AG04449 (cell line): Measurements from ENCODE around the gene WDR54.

Experiments used
- CTCF ChIA-PET: fragments of 350-600 bp; formaldehyde crosslinking; extraction: SDS; loops from one replicate; lab custom pipeline; 2021; ENCODE audit warnings: antibody characterized with exemption; lab: Yijun Ruan, JAX
- POLR2A ChIA-PET: fragments of 400-600, 350-600 bp; formaldehyde crosslinking; extraction: SDS; loops from one replicate; lab custom pipeline; 2020; ENCODE audit warnings: antibody characterized with exemption, inconsistent platforms; lab: Yijun Ruan, JAX
- DNase-seq: peaks from one replicate; pipeline ENCODE4 v3.0.0-alpha.2; 2010; ENCODE audit warnings: low read depth, low spot score
- H3K4me3 ChIP-seq: 2 replicates; pipeline ENCODE4 v1.5.1; 2011; ENCODE audit warnings: low read depth, mild to moderate bottlenecking, control low read depth, low read length
- CTCF ChIP-seq: IDR thresholded peaks from one replicate; pipeline ENCODE4 v1.5.1; 2011; ENCODE audit warnings: mild to moderate bottlenecking, moderate library complexity, low read length, control low read depth, inconsistent platforms; ENCODE audit not compliant: insufficient read depth; ENCODE audit errors: missing control alignments

The WDR54 gene

DNA sequence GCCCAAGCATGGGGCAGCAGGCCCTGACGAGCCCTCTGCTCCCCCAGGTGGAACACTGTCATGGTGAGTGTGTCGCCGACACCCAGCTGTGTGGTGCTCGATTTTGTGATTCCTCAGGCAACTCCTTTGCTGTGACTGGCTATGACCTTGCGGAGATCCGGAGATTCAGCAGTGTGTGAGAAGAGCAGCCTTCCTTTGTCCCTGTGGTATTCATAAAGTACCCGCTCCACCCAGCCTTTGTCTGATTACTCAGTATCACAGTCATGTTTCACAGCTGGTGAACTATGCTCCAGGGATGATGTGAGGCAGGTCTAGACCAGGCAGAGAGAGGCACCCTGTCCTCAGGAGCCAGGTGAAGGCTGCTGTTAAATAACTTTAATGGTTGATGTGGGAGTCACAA lies 4.0 kb downstream of the WDR54 start:
- CTCF ChIA-PET = no interaction called here
- no peak for TF ChIP-seq CTCF
- POLR2A ChIA-PET = no interaction called here
- DNase-seq = no peak
- H3K4me3 ChIP-seq = no peak overlapping the region

DNA sequence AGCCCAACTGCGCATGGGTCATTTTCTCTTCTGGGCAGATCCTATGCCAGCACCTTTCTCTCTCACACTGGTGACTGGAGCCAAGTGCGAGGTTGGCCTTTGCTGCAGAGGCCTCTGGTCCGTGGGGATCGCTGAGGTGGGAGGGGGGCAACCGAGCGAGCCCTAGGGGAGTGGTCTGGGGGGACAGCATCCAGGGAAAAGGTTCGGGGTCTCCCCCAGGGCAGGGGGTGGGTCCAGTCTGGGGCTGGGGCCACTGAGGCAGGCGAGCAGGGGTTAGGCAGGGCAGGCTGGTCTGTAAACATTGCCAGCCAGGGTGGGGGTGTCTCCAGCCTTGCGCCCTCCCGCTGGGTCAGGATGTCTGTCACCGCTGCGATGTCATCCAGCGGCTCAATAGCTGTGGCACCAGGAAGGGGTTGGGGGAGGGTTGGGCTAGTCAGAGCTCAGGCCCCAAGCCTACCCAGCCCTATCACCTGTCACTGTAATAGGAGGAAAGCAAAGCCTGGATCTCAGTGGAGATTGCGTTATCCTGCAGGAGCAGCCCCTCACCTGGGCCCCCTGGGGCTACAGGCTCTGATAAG lies 4.7 kb downstream of the WDR54 start:
- ChIA-PET CTCF (interaction anchor here (1.8 to 3.0 kb wide), 2 partner anchors 13 to 35 kb away, joined by 5 to 12 read pairs; no protein-coding TSS in a partner anchor), POLR2A (no interaction called here)
- H3K4me3 ChIP-seq = no peak overlapping the region
- DNase-seq = no peak
- TF ChIP-seq CTCF = no peak

- H3K4me3 ChIP-seq = no peak overlapping the region
- DNase-seq = no peak
- ChIA-PET CTCF (interaction anchor here (0.9 to 3.0 kb wide), 4 partner anchors 12 to 178 kb away, joined by 3 to 12 read pairs (median 4); no protein-coding TSS in a partner anchor), POLR2A (interaction anchor here (1.1 kb wide), 1 partner anchor 13 kb away, joined by 3 read pairs; no protein-coding TSS in a partner anchor)
- no peak for TF ChIP-seq CTCF
Observed at GRCh38 chr2:74427551-74427950, 6.0 kb downstream of the WDR54 start.

DNA sequence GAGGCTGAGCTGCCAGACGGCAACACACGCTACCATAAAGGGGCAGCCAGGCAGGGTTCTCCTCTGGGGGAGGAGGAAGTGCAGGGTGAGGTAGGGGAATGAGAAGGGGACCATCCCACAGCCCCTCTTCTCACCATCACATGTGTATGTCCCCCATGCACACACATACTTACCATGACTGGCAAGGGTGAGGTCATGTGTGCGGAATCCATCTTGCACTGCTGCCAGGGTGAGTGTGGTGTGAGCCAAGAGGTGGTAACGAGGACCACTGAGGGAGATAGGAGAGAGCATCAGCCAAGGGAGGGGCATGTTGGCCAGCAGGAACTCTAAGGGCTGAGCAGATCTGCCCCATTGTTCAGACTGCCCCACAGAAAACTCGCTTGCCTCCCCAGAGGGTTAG lies 7.1 kb downstream of the WDR54 start:
- CTCF ChIA-PET = interaction anchor here (1.2 to 3.0 kb wide), 2 partner anchors 11 to 179 kb away, joined by 4 to 12 read pairs; no protein-coding TSS in a partner anchor
- DNase-seq = no peak
- TF ChIP-seq CTCF = no peak
- H3K4me3 ChIP-seq = no peak overlapping the region
- POLR2A ChIA-PET = interaction anchor here (1.0 kb wide), 1 partner anchor 26 kb away, joined by 3 read pairs; the partner anchor contains the start of gene INO80B

DNA sequence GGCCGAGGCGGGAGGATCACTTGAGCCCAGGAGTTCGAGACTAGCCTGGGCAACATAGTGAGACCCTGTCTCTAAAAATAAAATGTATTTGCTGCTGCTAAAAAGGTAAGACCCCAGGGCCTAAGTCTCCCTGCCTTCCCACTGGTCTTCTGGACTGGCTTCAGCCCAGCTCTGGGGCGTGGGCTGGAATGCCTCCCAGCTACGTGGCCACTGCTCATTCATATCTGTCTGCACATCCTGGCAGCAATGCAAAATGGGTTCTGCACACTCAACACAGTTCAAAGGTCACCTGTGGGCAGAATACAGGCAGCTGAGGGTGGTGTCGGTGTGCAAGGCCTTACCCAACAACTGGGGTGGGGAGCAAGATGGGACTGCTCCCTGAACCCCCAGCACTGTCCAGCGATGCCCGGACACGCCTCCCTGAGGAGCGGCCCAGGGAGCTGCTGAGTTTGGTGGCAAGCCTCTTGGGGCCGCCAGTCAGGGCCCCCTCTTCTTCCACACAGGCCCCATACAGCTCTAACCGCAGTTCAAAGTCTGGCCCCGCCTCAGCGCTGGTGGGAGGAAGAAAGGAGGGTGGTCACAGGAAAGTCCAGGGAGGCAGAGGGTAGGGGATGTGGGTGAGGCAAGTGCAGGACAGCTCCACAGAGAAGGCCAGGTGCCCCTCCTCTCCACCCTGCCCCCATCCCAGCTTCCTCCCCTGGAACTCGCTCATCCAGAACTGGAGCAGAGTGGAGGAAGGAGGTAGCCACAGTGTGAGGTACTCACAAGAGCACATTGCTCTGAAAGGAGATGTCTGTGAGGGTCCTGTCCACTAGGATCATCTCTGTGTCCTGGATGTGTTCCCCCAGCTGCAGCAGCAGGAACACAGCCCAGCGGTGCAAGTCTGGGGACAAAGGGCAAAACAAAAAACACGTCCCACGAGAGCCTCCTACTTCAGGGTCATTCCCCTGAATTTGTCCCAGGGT lies 8.2 kb downstream of the WDR54 start:
- DNase-seq = no peak
- CTCF ChIA-PET = interaction anchor here (2.7 to 3.0 kb wide), 2 partner anchors 9 to 10 kb away, joined by 12 to 16 read pairs; no protein-coding TSS in a partner anchor
- TF ChIP-seq CTCF = no peak
- no peak overlapping the region for H3K4me3 ChIP-seq
- POLR2A ChIA-PET = interaction anchor here (1.0 kb wide), 1 partner anchor 25 kb away, joined by 3 read pairs; the partner anchor contains the start of gene INO80B

- CTCF ChIA-PET = interaction anchor here (2.7 kb wide), 1 partner anchor 10 kb away, joined by 16 read pairs; no protein-coding TSS in a partner anchor
- POLR2A ChIA-PET = no interaction called here
Observed at GRCh38 chr2:74430502-74430901, 9.0 kb downstream of the WDR54 start.

More at GRCh38 chr2:74430502-74430901, 9.0 kb downstream of the WDR54 start:
- no peak for DNase-seq
- no peak overlapping the region for H3K4me3 ChIP-seq
- no peak for TF ChIP-seq CTCF
